HepG2 (cell line): ENCODE results near the gene WDR7.

Experiments
- BRF2 ChIP-seq: sonication (generic); formaldehyde crosslinking; IDR thresholded peaks from 2 replicates; pipeline ENCODE4 v1.8.1; 2022; ENCODE audit warnings: mild to moderate bottlenecking, missing genetic modification reagents
- ZNF546 ChIP-seq: sonication (generic); formaldehyde crosslinking; conservative IDR thresholded peaks from 2 replicates; pipeline ENCODE4 v1.8.1; 2023; ENCODE audit warnings: mild to moderate bottlenecking, missing genetic modification reagents
- ZSCAN29 ChIP-seq: sonication (generic); formaldehyde crosslinking; conservative IDR thresholded peaks from 2 replicates; pipeline ENCODE4 v1.4.0; 2020; ENCODE audit warnings: mild to moderate bottlenecking, missing genetic modification reagents

DNA sequence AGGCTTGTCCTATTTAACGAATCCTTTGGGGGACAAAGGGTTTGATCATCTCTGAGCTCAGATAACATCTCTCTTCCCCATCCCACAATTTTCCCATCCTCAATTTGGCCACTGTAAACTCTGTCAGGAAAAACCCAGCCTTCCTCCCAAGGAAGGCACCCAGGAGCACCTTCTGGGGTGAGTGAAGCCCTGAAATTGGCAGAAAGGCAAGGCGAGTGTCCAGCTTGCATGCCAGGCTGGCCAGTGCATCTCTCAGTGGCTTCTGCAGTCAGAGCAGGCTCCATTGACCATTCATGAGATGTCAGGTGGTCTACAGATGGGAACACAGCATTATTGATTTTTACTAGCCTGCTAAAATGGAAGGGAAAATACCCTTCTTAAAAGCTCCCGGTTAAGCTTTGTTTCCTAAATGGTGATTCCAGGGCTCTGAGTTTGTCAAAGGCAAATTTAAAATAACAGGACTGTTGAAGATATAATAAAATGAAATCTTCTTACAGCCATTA lies 412.5 kb downstream of the WDR7 start:
- TF ChIP-seq BRF2 (no peak), ZSCAN29 (CRISPR knock-in tag) (no peak), ZNF546 (CRISPR knock-in tag) (no peak)
